ENCODE results near the gene THRB. TPM values are rescaled to one million over a fixed set of nuclear protein-coding genes. Genes with fewer than 3 reads are reported as not detected.

The THRB gene
- total and polyA plus RNA-seq, 9 of the 15 experiments (the other 6 are each of a cell fraction or from before 2014, with no cell fraction given) = 1.7 to 14.9 (median 6.9) TPM

DNA sequence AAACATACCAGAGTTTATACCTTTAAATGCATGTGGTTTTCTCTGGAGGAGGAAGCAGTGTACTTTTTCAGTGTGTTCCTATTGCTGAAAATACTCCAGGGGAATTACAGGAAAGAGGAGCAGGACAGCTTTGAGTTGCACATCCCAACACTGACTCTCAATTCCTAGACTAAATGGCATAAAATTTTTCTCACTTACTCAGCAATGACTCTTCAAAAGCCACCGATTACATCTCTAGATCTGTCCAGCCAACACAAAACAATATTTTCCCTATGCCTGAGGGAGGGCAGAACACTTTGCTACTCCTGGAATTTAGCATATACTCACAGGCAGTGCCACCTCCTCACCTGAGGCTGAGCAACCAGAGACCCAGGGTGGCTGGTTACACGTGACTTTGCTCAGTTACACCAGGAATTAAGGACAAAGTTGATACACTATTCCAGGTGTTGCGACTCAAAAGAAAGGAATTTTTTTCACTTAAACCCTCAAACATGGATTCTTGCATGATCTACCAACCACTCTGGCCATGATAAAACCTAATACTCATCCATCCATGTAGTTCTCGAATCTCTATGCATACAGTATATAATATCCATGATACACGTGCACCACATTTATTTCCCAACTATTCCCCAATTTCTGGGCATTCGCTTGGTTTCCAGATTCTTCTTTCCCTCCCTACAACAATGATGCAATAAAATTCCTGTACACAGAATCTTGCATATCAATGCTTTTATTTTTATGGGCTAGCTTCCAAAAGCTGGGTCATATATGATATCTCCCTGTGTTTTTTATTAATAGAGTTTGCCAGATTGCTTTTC, 194.6 kb downstream of the THRB start (continued):
- no peak for TF ChIP-seq ZNF407 (IDR thresholded peaks at IDR 0.05; ENCODE audit: low read depth)
- no peak for TF ChIP-seq HNRNPLL (IDR thresholded peaks at IDR 0.05; ENCODE audit: low read depth, low read length, poor library complexity, severe bottlenecking)
- TF ChIP-seq, protein P1, sequence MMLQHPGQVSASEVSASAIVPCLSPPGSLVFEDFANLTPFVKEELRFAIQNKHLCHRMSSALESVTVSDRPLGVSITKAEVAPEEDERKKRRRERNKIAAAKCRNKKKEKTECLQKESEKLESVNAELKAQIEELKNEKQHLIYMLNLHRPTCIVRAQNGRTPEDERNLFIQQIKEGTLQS (IDR thresholded peaks at IDR 0.05) = peak; percentile 61
- TF ChIP-seq, protein P1 (CRISPR knock-in tag; conservative IDR thresholded peaks at IDR 0.05) = no peak
- TF ChIP-seq CBX8 (IDR thresholded peaks at IDR 0.05; ENCODE audit: borderline replicate concordance, extremely low read depth, low read depth, low read length, poor library complexity, severe bottlenecking) = no peak
- peak; percentile 52; the same call in 1 of the 2 replicates for TF ChIP-seq MAFG (tag; conservative IDR thresholded peaks at IDR 0.05)
- TF ChIP-seq IFI16 (CRISPR knock-in tag; IDR thresholded peaks at IDR 0.05) = no peak
- no peak for TF ChIP-seq TGIF2 (CRISPR knock-in tag; IDR thresholded peaks at IDR 0.05)
- peak; percentile 69 for TF ChIP-seq NFE2 (IDR thresholded peaks at IDR 0.05; ENCODE audit: low read depth)

All from K562 (cell line).